ENCODE measurements around the gene SETBP1.

GRCh38 chr18:44733754-44734465, 53.2 kb downstream of the SETBP1 start:
- TF ChIP-seq CTCF (IDR thresholded peaks at IDR 0.05) (no peak), POLR2AphosphoS5 (IDR thresholded peaks at IDR 0.05) (no peak), EP300 (IDR thresholded peaks at IDR 0.05; ENCODE audit: low read depth) (no peak), POLR2A (IDR thresholded peaks at IDR 0.05) (no peak)
